GF-D8 (cell line): Measurements from ENCODE around the gene BROX.
"Not testable (repeated sequence)": the region's sequence is repeated elsewhere in the genome, so short reads cannot be mapped to it uniquely, and the experiment has no call there.

Experiments used
- DNase-seq: peaks from one replicate; lab custom pipeline; 2025; lab: John Stamatoyannopoulos, UW

Gene BROX, protein sequence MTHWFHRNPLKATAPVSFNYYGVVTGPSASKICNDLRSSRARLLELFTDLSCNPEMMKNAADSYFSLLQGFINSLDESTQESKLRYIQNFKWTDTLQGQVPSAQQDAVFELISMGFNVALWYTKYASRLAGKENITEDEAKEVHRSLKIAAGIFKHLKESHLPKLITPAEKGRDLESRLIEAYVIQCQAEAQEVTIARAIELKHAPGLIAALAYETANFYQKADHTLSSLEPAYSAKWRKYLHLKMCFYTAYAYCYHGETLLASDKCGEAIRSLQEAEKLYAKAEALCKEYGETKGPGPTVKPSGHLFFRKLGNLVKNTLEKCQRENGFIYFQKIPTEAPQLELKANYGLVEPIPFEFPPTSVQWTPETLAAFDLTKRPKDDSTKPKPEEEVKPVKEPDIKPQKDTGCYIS

GRCh38 chr1:222712253-222713090, at the start of gene BROX, which contains the start of gene AIDA:
Gene BROX, plus strand, starts transcription at chr1:222712564. Its CDS starts 3,136 bp downstream, at chr1:222715700.
Gene AIDA, minus strand, starts transcription at chr1:222712491. Its CDS starts 174 bp downstream, at chr1:222712317.
- peak; percentile 59 for DNase-seq

GRCh38 chr1:222663431-222663934, 48.9 kb upstream of the BROX start:
- no peak for DNase-seq

DNA sequence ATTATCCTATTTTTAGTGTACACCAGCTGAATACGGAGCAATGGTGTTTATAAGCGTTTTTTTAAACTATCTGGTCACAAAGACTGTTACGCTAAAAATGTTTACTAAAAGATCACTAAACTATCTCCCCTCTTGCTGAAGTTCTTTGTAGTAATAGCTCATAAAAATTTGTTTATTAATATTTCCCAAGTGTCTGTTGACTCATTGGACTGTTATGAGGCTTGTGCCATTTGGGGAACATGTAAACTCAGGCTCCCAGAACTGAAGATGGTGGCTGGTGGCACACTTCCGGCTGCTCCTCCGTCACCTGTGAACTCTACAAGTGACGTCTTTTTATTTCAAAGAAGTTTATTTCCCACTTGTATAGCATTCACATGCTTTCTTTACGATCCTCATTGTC, 46.4 kb upstream of the BROX start:
- DNase-seq: no peak

DNA sequence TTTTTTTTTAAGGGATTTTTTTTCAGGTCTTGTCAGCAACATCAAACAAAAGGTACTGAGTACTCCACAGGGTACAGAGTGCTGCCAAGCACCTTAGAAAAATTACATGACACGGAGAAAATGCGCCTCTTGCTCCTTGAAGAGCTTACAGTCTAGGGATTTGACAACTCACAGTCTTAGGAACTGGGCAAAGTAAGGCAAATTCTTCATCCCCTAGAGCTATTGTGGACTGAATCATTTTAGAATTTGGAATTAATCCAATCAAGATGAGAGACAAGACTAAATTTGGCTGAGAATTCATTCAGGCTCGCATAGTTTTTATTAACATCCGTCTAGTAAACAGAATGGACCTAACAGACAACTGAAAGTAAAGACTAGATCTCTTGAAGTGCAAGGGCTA, 44.2 kb upstream of the BROX start:
- not testable (repeated sequence) for DNase-seq

DNA sequence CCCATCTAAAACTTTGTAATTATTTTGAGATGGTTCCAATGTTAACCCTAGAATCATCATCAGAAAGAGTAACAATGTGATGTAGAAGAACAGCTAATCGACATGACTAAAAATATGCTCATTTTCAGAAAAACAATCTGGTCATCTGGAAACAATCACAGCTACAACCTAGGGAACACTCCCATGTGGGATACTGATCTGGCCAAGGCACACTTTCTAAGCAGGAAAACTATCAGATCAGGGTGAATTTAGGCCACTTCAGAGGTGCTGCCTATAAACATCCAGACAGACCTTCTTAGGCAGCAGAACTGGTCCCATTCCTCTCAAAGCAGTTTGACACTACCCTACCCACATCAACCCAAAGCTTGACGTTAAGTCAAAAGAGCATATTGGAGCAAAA, 43.3 kb upstream of the BROX start:
- not testable (repeated sequence) for DNase-seq

- no peak for DNase-seq
Observed at GRCh38 chr1:222670110-222670509, 42.3 kb upstream of the BROX start.

DNA sequence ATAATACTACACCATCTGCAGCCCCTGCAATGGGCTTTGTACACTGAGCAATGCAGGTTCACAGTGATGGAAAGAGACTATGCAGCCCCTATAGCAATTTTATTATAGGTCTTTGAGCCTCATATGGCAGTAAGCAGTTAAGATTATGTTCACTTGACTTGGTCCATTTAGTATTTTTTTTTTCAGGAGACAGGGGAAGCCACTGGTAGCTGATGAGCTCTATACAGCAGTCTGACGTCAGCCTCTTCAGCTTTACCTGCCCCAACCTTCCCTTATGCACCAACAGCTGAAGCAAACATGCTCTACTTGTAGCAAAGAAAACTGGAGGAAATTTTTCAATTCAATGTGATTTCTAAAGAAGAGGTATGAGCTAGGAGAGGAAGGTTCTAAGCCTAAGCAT, 32.3 kb upstream of the BROX start:
- no peak for DNase-seq

DNA sequence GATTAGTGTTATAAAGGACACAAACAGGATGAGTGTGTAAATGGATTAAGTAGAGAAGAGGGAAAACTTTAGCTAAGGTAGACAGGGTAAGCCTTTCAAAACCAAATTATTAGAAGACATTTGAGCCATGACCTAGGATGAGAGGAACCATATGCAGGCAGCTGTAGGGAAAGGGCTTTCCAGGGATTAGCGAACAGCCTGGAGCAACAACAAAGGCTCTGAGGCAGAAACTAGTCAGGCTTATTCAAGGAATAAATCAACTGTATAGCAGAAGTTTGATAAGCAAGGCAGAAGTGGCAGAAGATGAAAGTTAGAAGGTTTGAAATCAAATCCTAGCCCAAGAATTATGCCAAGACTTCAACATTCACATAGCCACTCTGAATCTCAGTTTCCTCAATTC, 21.3 kb upstream of the BROX start:
- DNase-seq: no peak

GRCh38 chr1:222694927-222695326, 17.4 kb upstream of the BROX start:
- DNase-seq: no peak

- DNase-seq: no peak
Observed at GRCh38 chr1:222696741-222697140, 15.6 kb upstream of the BROX start.

DNA sequence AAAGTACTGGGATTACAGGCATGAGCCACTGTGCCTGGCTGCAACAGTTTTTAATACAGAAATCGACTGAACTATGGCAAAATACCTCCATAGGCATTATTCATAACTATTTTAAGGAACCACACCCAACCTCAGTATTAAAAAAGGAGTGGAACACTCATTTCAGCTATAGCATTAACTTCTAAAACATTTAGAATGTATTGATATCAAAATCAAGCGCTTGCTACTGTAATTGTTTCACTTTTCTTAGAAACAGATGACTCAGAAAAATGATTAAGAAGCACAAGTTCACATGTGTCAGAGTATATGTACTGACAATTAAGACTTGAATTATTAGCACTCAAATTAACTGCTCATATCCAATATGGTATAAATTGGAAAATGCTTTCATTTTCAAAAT, 15.2 kb upstream of the BROX start:
- no peak for DNase-seq

DNA sequence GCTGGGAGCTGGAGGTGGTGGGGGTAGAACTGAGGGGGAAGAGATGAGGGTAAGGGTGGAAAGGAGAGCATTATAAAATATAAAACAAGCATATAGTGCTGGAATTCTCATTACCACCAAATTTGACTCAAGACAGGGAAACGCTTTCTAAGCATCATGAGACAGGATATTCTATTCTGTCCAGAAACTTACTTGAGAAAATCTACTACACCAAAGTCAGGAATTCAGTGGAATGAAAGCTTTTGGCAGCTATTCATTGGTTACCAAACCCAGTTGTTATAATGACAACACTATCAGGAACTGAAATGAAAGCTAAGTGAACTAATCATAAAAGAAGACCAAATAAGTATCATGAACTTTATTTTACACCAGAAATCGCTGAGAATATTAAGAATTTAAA, 14.5 kb upstream of the BROX start:
- DNase-seq: no peak

DNA sequence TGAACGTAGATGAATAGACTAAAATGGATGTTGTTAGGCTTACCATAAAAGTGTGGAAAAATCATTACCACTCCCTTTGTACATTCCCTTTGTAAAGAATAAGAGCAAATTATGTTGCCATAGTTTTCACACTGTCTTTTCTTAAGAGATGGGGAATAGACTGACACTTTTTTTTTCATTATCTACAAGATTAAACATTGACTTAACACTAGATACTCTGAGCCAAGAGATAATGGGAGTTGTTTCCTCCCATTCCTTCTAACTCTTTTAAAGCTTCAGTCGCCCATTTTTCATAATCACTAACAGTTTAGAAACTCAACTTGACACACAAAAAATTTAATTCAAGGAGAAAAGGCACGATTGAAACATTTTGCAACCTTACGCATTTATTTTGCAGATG, 10.2 kb upstream of the BROX start:
- no peak for DNase-seq

- no peak for DNase-seq
Observed at GRCh38 chr1:222704260-222704659, 8.1 kb upstream of the BROX start.

DNA sequence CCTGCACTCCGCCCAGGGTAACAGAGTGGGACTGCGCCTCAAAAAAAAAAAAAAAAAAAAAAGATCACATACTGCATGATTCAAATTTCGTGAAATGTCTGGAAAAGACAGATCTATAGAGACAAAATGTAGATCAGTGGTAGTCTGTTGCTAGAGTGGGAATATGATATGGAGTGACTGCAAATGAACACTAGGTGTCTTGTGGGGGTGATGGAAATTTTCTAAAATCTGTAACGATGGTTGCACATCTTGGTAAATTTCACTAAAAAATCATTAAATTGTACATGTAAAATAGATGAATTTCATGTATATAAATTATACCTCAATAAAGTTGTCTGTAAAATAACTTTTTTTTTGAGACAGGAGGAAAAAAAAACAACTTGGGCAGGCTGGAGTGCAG, 5.5 kb upstream of the BROX start:
- no peak for DNase-seq

GRCh38 chr1:222709700-222710153, 2.6 kb upstream of the BROX start:
- no peak for DNase-seq

DNA sequence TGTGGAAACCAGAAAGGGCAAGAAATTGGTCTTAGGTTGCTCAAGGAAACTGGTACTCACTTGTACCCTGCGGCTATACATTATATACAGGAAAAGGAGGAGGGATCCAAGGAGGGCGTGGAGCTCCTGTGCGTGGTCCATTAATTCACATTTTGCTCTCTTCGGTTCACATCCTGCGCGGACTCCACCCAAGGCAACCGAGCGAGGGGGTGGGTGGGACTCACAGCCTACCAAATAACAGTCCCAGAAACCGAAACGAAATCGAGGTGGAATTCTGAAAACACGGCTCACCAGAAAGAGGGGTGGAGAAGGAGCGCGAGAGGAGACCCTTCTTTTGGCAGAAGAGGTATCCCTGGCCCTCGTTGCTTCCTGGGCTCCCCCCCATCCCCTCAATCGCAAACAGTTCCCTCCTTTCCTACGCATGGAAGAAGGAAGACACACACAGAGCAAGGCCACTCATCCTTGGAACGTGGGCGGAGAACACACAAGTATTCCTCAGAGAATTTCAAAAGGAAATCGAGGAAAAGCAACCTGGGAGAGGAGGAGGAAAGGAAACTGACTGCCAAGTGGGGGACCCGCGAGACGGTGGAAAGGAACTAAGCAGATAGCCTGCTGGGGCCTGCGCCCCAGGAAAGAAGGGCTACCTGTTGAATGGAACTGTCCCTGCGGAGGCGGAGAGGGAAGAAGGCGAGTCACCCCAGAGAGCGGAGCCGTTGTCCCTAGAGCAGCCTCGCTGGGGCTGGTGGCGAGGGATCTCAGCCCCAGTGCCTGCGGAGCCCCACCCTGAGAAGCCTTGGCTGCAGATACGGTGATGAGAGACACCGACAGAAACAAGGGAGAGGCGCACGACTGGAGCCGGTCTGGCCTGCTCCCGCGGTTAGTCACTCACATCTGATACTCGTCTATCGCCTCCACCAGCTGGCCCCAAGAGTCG, 778 bp upstream of the BROX start:
- DNase-seq: peak; percentile 35

DNA sequence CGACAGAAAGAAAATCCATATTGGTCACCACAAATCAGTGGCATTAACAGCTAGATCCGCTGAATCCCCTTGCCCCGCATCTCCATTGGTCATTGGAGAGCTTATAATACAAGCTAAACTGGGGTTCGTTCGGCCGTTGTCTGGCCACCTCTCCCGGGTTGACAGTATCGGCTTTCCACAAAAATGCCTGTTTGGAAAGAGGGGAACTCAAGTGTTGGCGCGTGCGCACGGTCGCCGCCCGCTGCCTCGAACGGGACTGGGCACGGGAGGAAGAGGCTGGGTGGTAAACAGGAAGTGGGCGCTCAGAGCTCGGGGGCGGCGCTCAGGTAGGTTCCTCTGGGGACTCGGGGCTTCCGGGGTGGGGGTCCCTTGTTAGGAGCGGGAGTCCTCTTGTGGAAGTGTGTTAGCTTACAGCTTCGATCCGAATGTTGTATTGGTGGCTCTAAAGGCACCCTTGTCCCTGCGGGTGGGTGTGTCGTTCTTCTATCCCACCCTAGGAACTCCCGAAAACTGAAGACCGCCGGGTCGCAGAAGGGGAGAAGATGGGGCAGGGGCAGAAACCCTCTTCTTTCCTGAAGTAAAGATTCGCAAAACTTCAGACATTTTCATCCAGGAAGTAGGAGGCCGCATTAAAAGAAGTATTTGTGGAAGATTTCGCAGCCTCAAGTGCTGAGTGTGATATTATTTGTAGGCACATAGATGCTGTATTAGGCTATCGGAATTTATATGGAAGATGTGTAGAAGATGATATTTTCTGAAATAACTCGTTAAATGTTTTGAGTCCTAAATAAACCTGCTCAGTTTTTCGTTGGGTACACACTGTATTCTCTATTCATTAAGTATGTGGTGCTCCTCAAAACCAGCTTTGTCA, 962 bp downstream of the BROX start:
- DNase-seq: peak; percentile 88

DNA sequence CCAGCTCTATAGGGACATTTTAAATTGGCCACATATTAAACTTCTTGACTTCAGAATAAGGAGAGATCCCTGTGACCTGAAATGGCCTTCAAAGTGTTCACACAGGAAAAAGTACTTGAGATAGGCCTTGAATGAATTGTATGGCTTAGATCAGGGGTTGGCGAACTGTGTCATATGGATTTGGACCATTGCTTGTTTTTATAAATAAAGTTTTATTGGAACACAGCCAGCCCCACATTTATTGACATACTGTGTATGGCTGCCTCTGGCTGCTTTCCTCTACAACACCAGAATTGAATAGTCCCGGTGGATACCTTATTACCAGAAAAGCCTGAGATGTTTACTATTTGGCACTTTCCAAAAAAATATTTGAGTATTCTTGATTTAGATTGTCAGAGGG, 4.0 kb downstream of the BROX start:
- no peak for DNase-seq

DNA sequence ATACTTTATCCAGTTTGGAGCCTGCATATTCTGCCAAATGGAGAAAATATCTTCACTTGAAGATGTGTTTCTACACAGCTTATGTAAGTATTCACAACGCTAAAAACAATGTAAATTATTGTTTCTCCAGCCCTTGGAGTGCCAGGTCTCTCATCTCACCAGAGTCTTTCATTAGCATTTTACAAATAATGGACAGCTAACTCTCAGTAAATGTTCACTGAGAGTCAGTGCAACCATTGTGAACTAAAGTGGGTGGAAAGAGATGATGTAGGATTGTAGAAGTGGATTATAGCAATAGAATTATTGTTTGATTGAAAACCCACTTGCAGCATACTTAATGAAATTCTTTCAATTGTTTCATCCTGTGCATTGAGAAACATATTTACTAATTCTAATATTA, 16.4 kb downstream of the BROX start:
- DNase-seq: no peak

DNA sequence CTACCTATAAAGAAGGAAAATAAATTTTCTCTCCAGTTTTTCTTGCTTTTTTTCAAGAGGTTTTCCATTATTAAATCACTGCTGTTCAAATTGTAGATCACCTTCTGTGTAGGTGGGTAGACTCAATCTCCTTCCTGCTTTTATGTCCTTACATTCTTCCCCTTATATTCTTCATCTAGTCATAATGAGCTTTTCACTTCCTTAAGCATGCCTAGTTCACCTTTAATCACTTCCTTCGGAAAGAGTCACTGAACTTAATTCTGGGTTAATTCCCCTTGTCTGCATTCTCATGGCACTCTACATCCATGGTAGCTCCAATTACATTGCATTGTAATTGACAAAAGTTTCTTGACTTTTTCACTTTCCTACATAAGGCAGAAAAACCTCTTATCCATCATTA, 18.5 kb downstream of the BROX start:
- DNase-seq: no peak
